H1 (cell line): Measurements from ENCODE around the gene IRAG1. TPM values are rescaled to one million over a fixed set of nuclear protein-coding genes. Genes with fewer than 3 reads are reported as not detected.

Experiments used
- CTCF ChIA-PET: fragments of 300-600 bp; sonication (Branson Sonifier 250); formaldehyde crosslinking; loops from one replicate; lab custom pipeline; 2021; ENCODE audit not compliant: partially characterized antibody; lab: Charles Lee
- POLR2A ChIA-PET: fragments of 300-600 bp; sonication (Branson Sonifier 250); formaldehyde crosslinking; loops from one replicate; lab custom pipeline; 2021; ENCODE audit warnings: inconsistent platforms; ENCODE audit not compliant: partially characterized antibody; lab: Charles Lee
- DNase-seq, 2 experiments: peaks; one replicate each; pipeline versions ENCODE4 v3.0.0 to v3.0.0-alpha.2; 2010 to 2022; ENCODE audit warnings: low spot score in 2 of 2, low read depth in 1 of 2, mixed read lengths in 1 of 2
- FAIRE-seq: peaks from 2 replicates; lab custom pipeline; 2011; peaks lifted over from hg19 to GRCh38; lab: Jason Lieb, UNC
- H2AFZ ChIP-seq: 2 replicates; pipeline ENCODE4 v1.8.1; 2012; ENCODE audit warnings: low read length, inconsistent platforms
- H2AK5ac ChIP-seq: 2 replicates; pipeline ENCODE4 v1.6.1; 2013; ENCODE audit warnings: low read depth, low read length
- H2BK120ac ChIP-seq: replicated peaks from 2 replicates; pipeline ENCODE3; 2013; ENCODE audit warnings: low read depth, low read length, inconsistent platforms
- H2BK12ac ChIP-seq: 2 replicates; pipeline ENCODE4 v1.6.1; 2013; ENCODE audit warnings: low read depth, low read length
- H2BK15ac ChIP-seq: 2 replicates; pipeline ENCODE4 v1.6.1; 2013; ENCODE audit warnings: low read length
- H2BK20ac ChIP-seq: 2 replicates; pipeline ENCODE4 v1.6.1; 2013; ENCODE audit warnings: low read length
- H2BK5ac ChIP-seq: 2 replicates; pipeline ENCODE4 v1.6.1; 2013; ENCODE audit warnings: low read depth, low read length
- H3K14ac ChIP-seq: 2 replicates; pipeline ENCODE4 v1.6.1; 2013; ENCODE audit warnings: inconsistent platforms; ENCODE audit not compliant: insufficient read length
- H3K18ac ChIP-seq: 2 replicates; pipeline ENCODE4 v1.6.1; 2013; ENCODE audit warnings: low read length; ENCODE audit errors: extremely low read depth
- H3K23ac ChIP-seq: 2 replicates; pipeline ENCODE4 v1.6.1; 2013; ENCODE audit warnings: inconsistent platforms; ENCODE audit not compliant: insufficient read length
- H3K23me2 ChIP-seq: 2 replicates; pipeline ENCODE4 v1.6.1; 2013; ENCODE audit warnings: low read depth, low read length
- H3K27ac ChIP-seq: 2 replicates; pipeline ENCODE4 v1.6.1; 2011; ENCODE audit warnings: low read depth, low read length, inconsistent platforms
- H3K27me3 ChIP-seq, 4 experiments: replicated peaks in 1 of 4; 1 replicate in 1 of 4; 2 replicates in 3 of 4; pipeline versions ENCODE4 v1.6.1 to v1.8.1; 2011 to 2013; ENCODE audit warnings: low read length in 3 of 4, mild to moderate bottlenecking in 3 of 4, inconsistent platforms in 2 of 4, mixed read lengths in 2 of 4, moderate library complexity in 1 of 4; ENCODE audit not compliant: control insufficient read depth in 3 of 4, insufficient read depth in 3 of 4; ENCODE audit errors: extremely low read depth in 1 of 4
- H3K36me3 ChIP-seq, 4 experiments: 2 replicates each; pipeline versions ENCODE4 v1.6.1 to v1.8.1; 2011 to 2013; ENCODE audit warnings: mild to moderate bottlenecking in 4 of 4, low read length in 3 of 4, moderate library complexity in 2 of 4, control low read depth in 1 of 4, inconsistent platforms in 1 of 4; ENCODE audit not compliant: insufficient read depth in 4 of 4, control insufficient read depth in 2 of 4
- H3K4ac ChIP-seq: replicated peaks from 2 replicates; pipeline ENCODE3; 2013; ENCODE audit warnings: low read length, low read depth, mixed read lengths, inconsistent platforms; ENCODE audit not compliant: insufficient read length
- H3K4me1 ChIP-seq, 4 experiments: replicated peaks in 1 of 4; 1 replicate in 1 of 4; 2 replicates in 3 of 4; pipeline versions ENCODE4 v1.6.1 to v1.8.1; 2011 to 2013; ENCODE audit warnings: low read length in 3 of 4, inconsistent platforms in 2 of 4, mixed read lengths in 1 of 4; ENCODE audit not compliant: insufficient read depth in 4 of 4, control insufficient read depth in 3 of 4
- H3K4me2 ChIP-seq, 2 experiments: 2 replicates each; pipeline versions ENCODE4 v1.6.1 to v1.8.1; 2011 to 2013; ENCODE audit warnings: low read depth in 2 of 2, low read length in 2 of 2, control low read depth in 1 of 2, inconsistent platforms in 1 of 2, mild to moderate bottlenecking in 1 of 2; ENCODE audit not compliant: insufficient read depth in 1 of 2
- H3K4me3 ChIP-seq, 4 experiments: fragments of 200-600, 300-600 bp in 1 of 4; sonication (generic), shearing (Covaris generic), sonication (Bioruptor Twin) in 1 of 4; 2 replicates each; pipeline versions ENCODE4 v1.5.1 to v1.8.1; 2011 to 2016; ENCODE audit warnings: low read length in 4 of 4, low read depth in 3 of 4, control low read depth in 2 of 4, inconsistent platforms in 2 of 4, mild to moderate bottlenecking in 2 of 4, mixed read lengths in 1 of 4, moderate library complexity in 1 of 4; ENCODE audit not compliant: insufficient read depth in 2 of 4; ENCODE audit errors: extremely low read depth in 1 of 4
- H3K56ac ChIP-seq: replicated peaks from 2 replicates; pipeline ENCODE3; 2013; ENCODE audit warnings: low read depth, mild to moderate bottlenecking, mixed read lengths, low read length, inconsistent platforms; ENCODE audit not compliant: insufficient read length
- H3K79me1 ChIP-seq: 2 replicates; pipeline ENCODE4 v1.6.1; 2013; ENCODE audit warnings: low read depth, low read length, control low read depth
- H3K79me2 ChIP-seq, 2 experiments: 2 replicates each; pipeline versions ENCODE4 v1.6.1 to v1.8.1; 2012 to 2013; ENCODE audit warnings: low read length in 2 of 2, mild to moderate bottlenecking in 2 of 2, inconsistent platforms in 1 of 2; ENCODE audit not compliant: insufficient read depth in 2 of 2, control insufficient read depth in 1 of 2
- H3K9ac ChIP-seq, 4 experiments: replicated peaks in 1 of 4; 1 replicate in 1 of 4; 2 replicates in 3 of 4; pipeline versions ENCODE4 v1.6.1 to v1.8.1; 2011 to 2013; ENCODE audit warnings: low read depth in 3 of 4, low read length in 3 of 4, control low read depth in 2 of 4, mild to moderate bottlenecking in 2 of 4, moderate library complexity in 2 of 4, inconsistent platforms in 1 of 4; ENCODE audit errors: extremely low read depth in 1 of 4
- H3K9me3 ChIP-seq, 2 experiments: 2 replicates each; pipeline versions ENCODE4 v1.6.1 to v1.8.1; 2012 to 2013; ENCODE audit warnings: mild to moderate bottlenecking in 2 of 2, moderate library complexity in 2 of 2, control low read depth in 1 of 2, inconsistent platforms in 1 of 2, low read depth in 1 of 2, low read length in 1 of 2, mixed read lengths in 1 of 2; ENCODE audit not compliant: insufficient read depth in 2 of 2
- H4K20me1 ChIP-seq, 2 experiments: replicated peaks in 1 of 2; 2 replicates each; pipeline versions ENCODE3 to v1.8.1; 2011 to 2013; ENCODE audit warnings: inconsistent platforms in 2 of 2, low read length in 2 of 2, mild to moderate bottlenecking in 1 of 2; ENCODE audit not compliant: insufficient read depth in 2 of 2, control insufficient read depth in 1 of 2
- H4K5ac ChIP-seq: 2 replicates; pipeline ENCODE4 v1.6.1; 2013; ENCODE audit warnings: low read length, low read depth, mixed read lengths, inconsistent platforms; ENCODE audit not compliant: insufficient read length
- H4K8ac ChIP-seq: 2 replicates; pipeline ENCODE4 v1.8.0; 2013; ENCODE audit warnings: mild to moderate bottlenecking, moderate library complexity, low read length, inconsistent platforms; ENCODE audit not compliant: insufficient read depth; ENCODE audit errors: extremely low read depth
- H4K91ac ChIP-seq: replicated peaks from 2 replicates; pipeline ENCODE3; 2013; ENCODE audit warnings: low read length, mixed read lengths, inconsistent platforms; ENCODE audit not compliant: insufficient read length
- CBX5 ChIP-seq: fragments of 300-800, 300-1000 bp; sonication (generic); IDR thresholded peaks from 2 replicates; pipeline ENCODE4 v1.7.1; 2016; ENCODE audit warnings: antibody characterized with exemption, low read length, low read depth
- CHD1 ChIP-seq: IDR thresholded peaks from 2 replicates; pipeline ENCODE4 v1.6.1; 2012; ENCODE audit warnings: low read depth, low read length, improper control_type of control experiment
- CREB1 ChIP-seq: IDR thresholded peaks from 2 replicates; pipeline ENCODE4 v1.6.1; 2012; ENCODE audit warnings: inconsistent platforms
- CTBP2 ChIP-seq: IDR thresholded peaks from 2 replicates; pipeline ENCODE4 v1.7.0; 2011; ENCODE audit warnings: borderline replicate concordance, mild to moderate bottlenecking, moderate library complexity, mixed read lengths, low read length; ENCODE audit not compliant: insufficient read depth, insufficient read length
- EGR1 ChIP-seq: IDR thresholded peaks from 2 replicates; pipeline ENCODE4 v1.6.1; 2011; ENCODE audit warnings: low read depth, low read length, borderline replicate concordance
- GABPA ChIP-seq: IDR thresholded peaks from 2 replicates; pipeline ENCODE4 v1.6.1; 2011; ENCODE audit warnings: mild to moderate bottlenecking, low read length, moderate library complexity, borderline replicate concordance; ENCODE audit not compliant: insufficient read depth
- JUND ChIP-seq: IDR thresholded peaks from 2 replicates; pipeline ENCODE4 v1.6.1; 2011; ENCODE audit warnings: mild to moderate bottlenecking, improper control_type of control experiment, low read length
- MAFK ChIP-seq: IDR thresholded peaks from 2 replicates; pipeline ENCODE4 v1.6.1; 2012; ENCODE audit warnings: low read depth, mild to moderate bottlenecking, improper control_type of control experiment, low read length
- RXRA ChIP-seq: IDR thresholded peaks from 2 replicates; pipeline ENCODE4 v1.6.1; 2011; ENCODE audit warnings: low read depth, mild to moderate bottlenecking, low read length, moderate library complexity; ENCODE audit not compliant: insufficient read depth
- SIX5 ChIP-seq: IDR thresholded peaks from 2 replicates; pipeline ENCODE4 v1.6.1; 2011; ENCODE audit warnings: mild to moderate bottlenecking, low read depth, low read length
- USF2 ChIP-seq: IDR thresholded peaks from 2 replicates; pipeline ENCODE4 v1.6.1; 2011; ENCODE audit warnings: low read length, improper control_type of control experiment
- YY1 ChIP-seq: IDR thresholded peaks from 2 replicates; pipeline ENCODE4 v1.6.1; 2011; ENCODE audit warnings: low read depth, mild to moderate bottlenecking, low read length
- WGBS, 2 experiments: shearing (Covaris generic) in 1 of 2; methylation state at CpG; one replicate each; pipeline versions ENCODE4 v1.1.6 to v1.1.7; 2013 to 2015; ENCODE audit warnings: low lambda C conversion rate in 2 of 2, mixed read lengths in 2 of 2, inconsistent platforms in 1 of 2, low coverage in 1 of 2, missing lambda C conversion rate in 1 of 2; ENCODE audit not compliant: insufficient replicate concordance in 2 of 2, insufficient coverage in 1 of 2, insufficient read length in 1 of 2; ENCODE audit errors: extremely low coverage in 1 of 2, missing lambda C conversion rate in 1 of 2; 5-methylcytosine and 5-hydroxymethylcytosine counted together
- polyA plus RNA-seq, 7 experiments: library from polyadenylated mRNA; depleted of rRNA in 3 of 7; stranded (reverse) in 5 of 7; unstranded in 2 of 7; fragments of >200 nt in 5 of 7; fragments of 200-250 nt in 2 of 7; gene quantifications; 1 replicate in 5 of 7; 2 replicates in 1 of 7; 4 replicates in 1 of 7; pipeline versions ENCODE4 v1.2.1 to v1.2.3, GENCODE V29; 2011 to 2013; ENCODE audit warnings: missing spikeins in 2 of 7, mixed read lengths in 2 of 7
- total RNA-seq: library from RNA; stranded (reverse); fragmentation: NEBNext Ultra II Directional; extraction: Animal tissue kit (Norgen Biotek cat#: 25700); gene quantifications from 2 replicates; pipeline ENCODE4 v1.2.1, GENCODE V29; 2021

IRAG1 gene
- total and polyA plus RNA-seq, 2 of the 8 experiments (the other 6 are each of a cell fraction or from before 2014, with no cell fraction given) = 1.8 to 2.7 TPM

- no peak overlapping the region for H3K18ac ChIP-seq
- no peak overlapping the region for H3K56ac ChIP-seq
- H3K79me2 ChIP-seq = no peaks in the 10 kb centered on the region
- FAIRE-seq = no peak
- no peak overlapping the region for H3K23ac ChIP-seq
- H2AK5ac ChIP-seq = no peak overlapping the region
- H2BK12ac ChIP-seq = no peak overlapping the region
- no peaks in the 10 kb centered on the region for H3K36me3 ChIP-seq
- no peaks in the 10 kb centered on the region for H3K23me2 ChIP-seq
- H2BK20ac ChIP-seq = no peak overlapping the region
- H2BK5ac ChIP-seq = no peak overlapping the region
- H3K4ac ChIP-seq = no peak overlapping the region
- H3K27ac ChIP-seq = no peak overlapping the region
- no peak overlapping the region for H3K4me3 ChIP-seq
- no peaks in the 10 kb centered on the region for H3K9me3 ChIP-seq
- H3K4me2 ChIP-seq = no peak overlapping the region
- no peak for DNase-seq
- H3K9ac ChIP-seq = no peak overlapping the region
- CTCF ChIA-PET = interaction anchor here (0.5 to 2.2 kb wide), 10 partner anchors 8 to 61 kb away, joined by 3 to 12 read pairs (median 3); partner anchors contain the start of gene IRAG1
- no peaks in the 10 kb centered on the region for H3K27me3 ChIP-seq
- no peak overlapping the region for H4K8ac ChIP-seq
- H4K5ac ChIP-seq = no peak overlapping the region
- H3K4me1 ChIP-seq = peaks cover 0 to 6% (median 3%) of the 10 kb centered on the region in 4 experiments; a peak in 2 of 7 replicates
- no peak overlapping the region for H2AFZ ChIP-seq
- H3K14ac ChIP-seq = no peak overlapping the region
- no peaks in the 10 kb centered on the region for H4K20me1 ChIP-seq
- H4K91ac ChIP-seq = no peak overlapping the region
- 84% methylated on average over 6 of the region's 6 CpGs; no CpG with 5 or more reads in 1 of the 2 experiments for WGBS, 2 experiments
- no peaks in the 10 kb centered on the region for H3K79me1 ChIP-seq
- POLR2A ChIA-PET = interaction anchor here (0.7 to 2.0 kb wide), 2 partner anchors 9 to 133 kb away, joined by 3 to 5 read pairs; no protein-coding TSS in a partner anchor
- no peak overlapping the region for H2BK120ac ChIP-seq
- no peak overlapping the region for H2BK15ac ChIP-seq
- TF ChIP-seq CTBP2 (no peak), GABPA (no peak), CBX5 (no peak), YY1 (no peak), CREB1 (no peak), SIX5 (no peak), JUND (no peak), EGR1 (no peak), RXRA (no peak), CHD1 (no peak), USF2 (no peak), MAFK (no peak)
Observed at GRCh38 chr11:10673501-10674062, 20.0 kb downstream of the IRAG1 start.
